ENCODE measurements around the gene GABPA.
"Not testable (repeated sequence)": the region's sequence is repeated elsewhere in the genome, so short reads cannot be mapped to it uniquely, and the experiment has no call there.

The GABPA gene

DNA sequence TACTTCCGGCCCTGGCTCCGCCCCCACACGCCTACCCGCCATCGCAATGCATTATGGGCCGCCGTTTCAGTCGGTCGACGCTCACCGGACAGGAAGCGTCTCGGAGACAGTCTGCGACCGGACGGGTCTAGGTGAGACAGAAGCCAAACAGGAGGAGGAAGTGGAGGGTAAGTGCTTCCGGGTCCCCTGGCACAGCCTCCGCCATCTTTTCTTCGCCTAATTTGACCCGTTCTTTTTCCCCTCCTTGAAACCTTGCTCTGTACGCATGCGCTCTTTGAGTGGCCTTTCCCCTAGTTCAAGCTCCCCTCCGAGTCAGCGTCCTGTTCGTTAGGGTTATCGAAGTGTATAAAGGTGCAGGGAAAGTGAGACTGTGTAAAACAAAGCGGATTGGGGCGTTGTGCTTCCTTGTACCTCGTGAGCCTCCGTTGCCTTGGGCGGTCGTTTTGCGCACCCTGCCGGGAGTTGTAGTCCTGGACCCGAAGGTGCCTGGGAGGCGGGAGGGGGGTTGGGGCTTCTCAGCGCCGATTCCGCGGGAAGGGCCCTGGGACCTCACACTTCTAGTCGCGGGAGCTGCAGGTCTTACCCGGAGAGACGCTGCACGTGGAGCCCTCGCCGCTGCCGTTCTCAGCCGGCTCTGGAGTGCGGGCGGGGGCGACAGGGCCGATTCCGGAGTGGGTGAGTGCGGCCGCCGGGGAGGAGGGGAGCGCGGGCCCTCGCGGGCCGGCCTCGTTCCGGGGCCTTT is at the start of gene GABPA, which contains the start of gene ATP5PF:
Gene GABPA (plus strand): TSS at position 69 of the 742 bp plus-strand sequence. CDS start 6,627 bp downstream, outside the sequence.
Gene ATP5PF (minus strand): TSS at position 1 of the 742 bp plus-strand sequence. CDS start 5,110 bp downstream, outside the sequence.
- FAIRE-seq (peak; percentile 100), DNase-seq (ENCODE audit: insufficient read length, low spot score) (peak; percentile 59)

DNA sequence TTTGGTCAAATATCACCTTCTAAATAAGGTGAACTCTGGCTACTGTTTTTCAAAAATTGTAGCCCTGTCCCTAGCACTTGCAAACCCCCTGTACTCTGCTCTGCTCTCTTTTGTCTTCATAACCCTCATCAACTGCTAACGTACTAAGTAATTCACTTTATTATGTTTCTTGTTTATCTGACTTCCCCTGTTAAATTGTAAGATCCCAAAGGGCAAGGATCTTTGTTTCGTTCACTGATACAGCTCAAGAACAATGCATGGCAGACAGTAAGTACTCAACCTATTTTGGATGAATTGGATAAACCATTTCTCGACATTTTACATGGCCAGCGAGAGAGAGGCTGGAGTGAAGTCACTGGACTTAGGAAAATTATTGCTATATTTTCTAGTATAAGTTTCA is 47.0 kb upstream of the GABPA start:
- DNase-seq (ENCODE audit: insufficient read length, low spot score) (no peak), FAIRE-seq (no peak)

DNA sequence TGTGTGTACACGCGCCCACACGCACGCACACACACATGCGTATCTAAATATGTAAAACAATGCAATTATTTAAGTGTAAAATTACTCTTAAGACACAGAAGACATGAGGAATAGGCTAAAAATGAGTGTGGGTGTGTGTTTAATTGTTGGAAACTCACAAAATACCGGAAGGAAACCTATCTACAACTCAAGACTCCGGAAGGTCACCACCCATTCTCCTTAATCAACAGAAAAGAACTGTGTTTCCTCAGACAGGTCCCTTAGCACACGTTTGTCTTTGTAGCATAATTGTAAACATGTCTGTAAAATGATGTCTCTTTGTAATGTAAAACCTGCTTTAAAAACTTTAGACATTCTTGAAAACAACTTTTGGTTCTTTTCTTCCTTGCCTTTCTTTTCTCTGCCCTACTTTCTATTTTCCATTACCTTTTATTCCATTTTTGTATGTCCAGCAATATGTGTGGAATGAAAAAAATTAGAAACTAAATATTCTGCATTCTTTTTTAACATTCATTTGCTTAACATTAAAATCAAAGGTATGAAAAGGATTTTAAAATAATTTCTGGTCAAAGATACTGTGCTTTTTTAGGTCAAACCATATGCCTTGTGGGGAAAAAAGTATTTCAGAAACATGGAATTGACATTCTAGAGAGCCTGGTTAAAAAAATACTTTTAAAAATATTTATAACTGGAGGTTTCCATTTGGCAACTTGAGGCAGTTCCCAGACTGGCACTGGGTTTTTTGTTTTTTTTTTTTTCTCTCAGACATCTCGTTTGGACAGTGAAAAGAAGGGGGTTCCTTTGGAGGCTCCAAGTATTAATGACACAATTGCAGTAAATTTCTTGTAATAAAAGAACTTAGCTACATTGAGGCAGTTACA is 46.3 kb upstream of the GABPA start:
- DNase-seq (ENCODE audit: insufficient read length, low spot score): no peak
- no peak for FAIRE-seq

DNA sequence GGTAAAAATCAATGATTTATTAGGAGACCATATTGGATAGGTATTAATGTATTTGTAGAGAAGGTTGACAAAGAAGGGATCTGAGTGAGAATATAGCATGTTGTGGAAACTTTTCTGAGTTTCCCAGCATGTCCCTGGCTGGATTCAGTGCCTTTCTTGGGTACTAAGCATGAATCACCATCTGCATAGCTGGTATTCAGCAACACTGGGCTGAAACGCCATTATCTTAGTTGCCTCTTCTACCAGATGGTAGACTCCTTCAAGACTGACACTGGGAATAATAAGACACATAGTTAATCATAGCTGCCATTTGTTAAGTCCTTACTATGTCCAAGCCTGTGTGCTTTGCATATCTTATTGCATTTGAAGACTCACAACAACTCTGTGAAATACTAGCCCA is 45.5 kb upstream of the GABPA start:
- FAIRE-seq: no peak
- no peak for DNase-seq (ENCODE audit: insufficient read length, low spot score)

DNA sequence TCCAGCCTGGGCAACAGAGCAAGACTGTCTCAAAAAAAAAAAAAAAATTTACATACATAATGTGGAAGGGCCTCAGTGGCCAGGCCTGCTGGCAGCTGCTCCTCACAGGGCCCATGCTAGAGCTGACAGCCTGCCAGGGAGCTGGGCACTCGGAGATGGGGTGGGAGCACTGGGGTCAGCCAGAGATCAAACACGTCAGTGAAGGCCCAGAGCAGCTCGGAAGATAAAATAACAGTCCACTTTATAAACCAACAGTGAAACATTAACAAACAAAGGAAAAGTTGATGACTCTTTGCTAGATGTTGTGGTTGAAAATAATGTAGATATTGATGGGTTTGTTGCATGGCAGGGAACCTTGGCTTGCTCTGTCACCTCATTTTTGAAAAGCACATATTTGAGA is 42.8 kb upstream of the GABPA start:
- no peak for FAIRE-seq
- no peak for DNase-seq (ENCODE audit: insufficient read length, low spot score)

DNA sequence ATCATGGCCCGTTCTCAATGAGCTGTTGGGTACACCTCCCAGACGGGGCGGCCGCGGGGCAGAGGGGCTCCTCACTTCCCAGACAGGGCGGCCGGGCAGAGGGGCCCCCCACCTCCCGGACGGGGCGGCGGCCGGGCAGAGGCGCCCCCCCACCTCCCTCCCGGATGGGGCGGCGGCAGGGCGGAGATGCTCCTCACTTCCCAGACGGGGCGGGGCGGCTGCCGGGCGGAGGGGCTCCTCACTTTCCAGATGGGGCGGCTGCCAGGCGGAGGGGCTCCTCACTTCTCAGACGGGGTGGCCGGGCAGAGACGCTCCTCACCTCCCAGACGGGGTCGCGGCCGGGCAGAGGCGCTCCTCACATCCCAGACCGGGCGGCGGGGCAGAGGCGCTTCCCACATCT is 39.3 kb upstream of the GABPA start:
- FAIRE-seq; DNase-seq (ENCODE audit: insufficient read length, low spot score): not testable (repeated sequence)

DNA sequence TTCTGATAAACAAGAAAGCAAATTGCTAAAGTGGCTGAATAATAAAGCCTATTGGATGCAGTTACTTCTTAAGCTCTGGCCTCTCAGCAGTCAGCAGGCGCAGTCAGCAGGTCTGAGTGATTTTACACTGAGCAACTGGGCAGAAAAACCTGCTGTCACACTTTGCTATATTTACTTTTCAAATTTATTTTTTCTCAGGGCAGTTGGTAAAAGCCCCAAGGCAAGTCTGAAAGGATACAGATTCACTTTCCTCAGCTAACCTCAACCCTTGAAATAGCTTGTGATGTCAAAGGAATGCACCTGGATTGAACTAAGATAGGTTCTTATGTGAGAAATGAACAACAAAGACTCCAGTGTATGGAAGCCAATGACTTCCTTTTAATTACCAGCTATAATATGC is 34.0 kb upstream of the GABPA start:
- DNase-seq (ENCODE audit: insufficient read length, low spot score): no peak
- no peak for FAIRE-seq

DNA sequence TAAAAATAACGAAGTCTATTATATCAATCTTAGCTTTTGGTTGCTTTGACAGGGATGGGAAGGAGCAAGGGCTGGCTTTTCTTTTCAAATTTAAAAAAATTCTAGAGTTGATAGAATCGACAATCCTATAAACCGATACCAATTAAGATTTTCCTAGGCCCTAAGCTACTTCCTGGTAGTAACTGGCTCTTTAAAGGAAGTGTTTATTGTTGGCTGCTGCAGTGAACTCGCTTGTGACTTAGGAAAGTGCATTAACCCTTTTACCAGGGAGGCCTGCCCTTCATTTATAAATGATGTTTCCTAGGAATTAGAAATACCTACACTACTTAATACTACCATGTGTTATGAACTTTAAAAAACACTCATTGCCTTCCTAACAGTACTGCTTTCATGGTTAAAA is 33.2 kb upstream of the GABPA start:
- DNase-seq (ENCODE audit: insufficient read length, low spot score): no peak
- FAIRE-seq: no peak

DNA sequence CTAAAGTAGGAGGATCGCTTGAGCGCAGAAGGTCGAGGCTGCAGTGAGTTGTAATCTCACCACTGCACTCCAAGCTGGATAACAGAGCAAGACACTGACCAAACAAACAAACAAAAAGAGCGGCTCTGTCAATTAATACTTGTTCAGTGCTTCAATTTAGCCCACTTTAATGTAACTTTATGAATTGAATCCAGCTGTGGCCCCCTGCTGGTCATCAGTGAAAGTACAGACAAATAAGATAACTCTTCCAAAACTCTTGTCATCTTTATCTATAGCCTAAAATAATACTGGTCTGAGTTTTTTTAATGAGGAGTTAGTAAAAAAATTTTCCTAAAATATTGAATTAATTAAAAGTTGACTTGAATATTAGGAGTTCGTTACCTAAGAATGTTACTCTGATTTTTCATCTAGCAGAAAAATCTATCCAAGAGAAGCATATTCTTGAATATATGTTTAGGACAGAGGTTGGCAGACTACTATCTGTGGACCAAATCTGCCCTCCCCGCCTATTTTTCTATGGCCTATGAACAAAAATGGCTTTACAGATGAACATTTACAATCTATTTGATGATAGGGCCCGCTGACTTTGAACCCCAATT is 26.2 kb upstream of the GABPA start:
- DNase-seq (ENCODE audit: insufficient read length, low spot score) (peak; percentile 27), FAIRE-seq (peak; percentile 77)

DNA sequence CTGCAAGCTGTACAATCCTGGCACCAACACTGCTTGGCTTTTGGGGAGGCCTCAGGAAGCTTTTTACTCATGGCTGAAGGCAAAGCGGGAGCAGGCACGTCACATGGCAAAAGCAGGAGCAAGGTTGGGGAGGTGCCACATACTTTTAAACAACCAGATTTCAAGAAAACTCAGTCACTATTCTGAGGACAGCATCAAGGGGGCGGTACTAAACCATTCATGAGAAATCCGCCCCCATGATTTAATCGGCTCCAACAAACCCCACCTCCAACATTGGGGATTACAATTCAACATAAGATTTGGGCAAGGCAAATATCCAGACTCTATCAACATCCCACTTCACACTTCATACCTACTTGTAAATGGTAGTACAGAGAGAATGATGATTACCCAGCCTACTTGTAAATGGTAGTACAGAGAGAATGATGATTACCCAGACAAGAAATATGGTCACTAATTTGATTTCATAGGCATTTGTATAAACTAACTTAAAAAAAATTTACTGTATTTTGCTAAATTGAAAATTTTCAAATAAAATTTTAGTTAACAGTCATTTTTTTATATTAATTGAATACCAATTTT is 25.0 kb upstream of the GABPA start:
- FAIRE-seq (no peak), DNase-seq (ENCODE audit: insufficient read length, low spot score) (no peak)

DNA sequence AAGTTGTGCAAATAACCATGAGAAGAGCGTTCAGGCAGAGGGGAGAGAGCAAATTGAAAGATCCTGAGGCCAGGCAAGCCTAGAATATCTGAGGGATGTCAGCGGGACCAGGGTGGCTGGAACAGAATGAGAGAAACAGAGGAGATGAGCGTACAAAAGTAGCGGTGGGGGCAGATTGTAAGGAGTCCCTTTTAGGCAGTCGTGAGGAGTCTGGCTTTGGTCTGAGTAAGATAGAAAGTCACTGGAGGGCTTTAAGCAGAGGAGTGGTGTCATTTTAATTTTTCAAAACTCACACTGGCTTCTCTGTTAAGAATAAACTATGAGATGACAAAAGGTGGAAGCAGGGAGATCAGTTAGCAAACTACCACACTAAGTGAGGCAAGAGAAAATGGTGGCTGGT is 24.2 kb upstream of the GABPA start:
- FAIRE-seq: no peak

DNA sequence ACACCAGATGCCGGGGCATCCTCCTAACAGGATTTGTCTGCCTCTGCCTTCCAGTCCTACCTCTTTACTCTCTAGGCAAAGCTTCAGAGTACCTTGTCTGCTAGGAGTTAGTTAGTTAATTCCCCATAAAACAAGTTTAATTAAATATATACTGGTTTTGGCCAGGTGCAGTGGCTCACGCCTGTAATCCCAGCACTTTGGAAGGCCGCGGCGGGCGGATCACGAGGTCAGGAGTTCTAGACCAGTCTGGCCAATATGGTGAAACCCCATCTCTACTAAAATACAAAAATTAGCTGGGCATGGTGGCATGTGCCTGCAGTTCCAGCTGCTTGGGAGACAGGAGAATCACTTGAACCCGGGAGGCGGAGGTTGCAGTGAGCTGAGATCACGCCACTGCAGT is 20.7 kb upstream of the GABPA start:
- FAIRE-seq; DNase-seq (ENCODE audit: insufficient read length, low spot score): not testable (repeated sequence)

More for the DNA sequence above, 24.2 kb upstream of the GABPA start:
- no peak for DNase-seq (ENCODE audit: insufficient read length, low spot score)

DNA sequence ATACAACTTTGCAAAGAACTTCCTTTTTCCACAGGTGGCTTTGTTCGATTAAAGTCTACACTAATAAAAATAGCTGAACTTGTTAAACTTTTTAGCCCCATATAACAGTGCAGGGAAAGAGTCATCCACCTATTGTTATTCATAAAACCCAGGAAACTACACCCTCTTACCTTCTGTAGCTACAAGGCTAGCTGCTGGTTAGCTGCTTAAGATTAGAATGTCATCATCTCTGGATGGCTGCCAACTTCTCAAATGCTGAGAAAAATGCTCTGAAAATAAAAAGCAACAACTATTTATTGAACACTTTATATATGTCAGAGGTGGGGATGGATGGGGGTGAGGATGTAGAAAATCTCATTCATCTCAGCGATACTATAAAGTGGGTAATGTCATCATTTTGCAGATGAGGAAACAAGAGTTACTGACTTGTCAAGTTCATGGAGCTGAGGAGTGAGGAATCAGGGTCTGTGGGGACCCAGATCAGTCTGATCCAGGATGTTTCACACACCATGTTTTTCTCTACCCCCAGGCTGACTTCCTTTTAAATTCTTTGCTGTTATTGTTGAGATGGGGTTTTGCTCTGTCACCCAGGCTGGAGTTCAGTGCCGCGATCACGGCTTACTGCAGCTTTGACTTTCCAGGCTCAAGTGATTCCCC is 17.2 kb upstream of the GABPA start:
- DNase-seq (ENCODE audit: insufficient read length, low spot score) (no peak), FAIRE-seq (no peak)

DNA sequence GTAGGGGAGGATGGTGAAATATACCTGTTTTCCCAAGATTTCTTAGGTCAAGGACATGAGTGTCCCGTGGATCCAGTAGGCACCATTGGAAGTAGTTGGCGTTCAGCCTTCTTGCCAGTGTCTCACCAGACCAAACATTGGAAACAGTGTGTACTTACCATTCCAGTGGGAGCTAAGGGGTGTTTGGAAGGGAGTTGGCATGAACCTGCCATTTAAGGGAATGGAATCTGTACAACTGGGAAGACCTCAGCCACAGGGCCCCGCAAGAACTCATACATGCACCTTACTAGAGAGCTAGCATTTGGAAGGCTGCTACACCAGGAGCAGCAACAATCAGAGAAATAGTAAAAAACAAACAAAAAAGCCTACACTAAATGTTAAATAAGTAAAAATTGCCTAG is 12.8 kb upstream of the GABPA start:
- DNase-seq (ENCODE audit: insufficient read length, low spot score) (no peak), FAIRE-seq (no peak)

DNA sequence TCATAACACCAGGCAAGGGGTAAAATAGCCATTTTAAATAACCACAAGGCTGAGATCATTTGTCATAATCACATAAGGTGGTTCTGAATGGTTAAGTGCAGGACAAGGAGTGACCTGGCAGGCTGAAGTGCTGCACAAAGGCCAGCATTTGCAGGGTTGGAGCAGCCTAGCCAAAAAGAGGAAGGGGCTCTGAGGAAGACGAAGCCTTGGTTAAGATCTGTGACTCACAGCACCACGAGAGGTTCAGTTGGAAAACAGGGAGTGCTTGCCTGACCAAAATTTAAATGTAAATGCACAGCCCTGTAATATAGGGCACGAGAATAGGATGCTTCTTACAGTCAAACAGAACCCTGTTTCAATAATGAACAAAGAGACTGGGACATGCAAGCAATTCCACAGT is 12.1 kb upstream of the GABPA start:
- FAIRE-seq (no peak), DNase-seq (ENCODE audit: insufficient read length, low spot score) (no peak)

DNA sequence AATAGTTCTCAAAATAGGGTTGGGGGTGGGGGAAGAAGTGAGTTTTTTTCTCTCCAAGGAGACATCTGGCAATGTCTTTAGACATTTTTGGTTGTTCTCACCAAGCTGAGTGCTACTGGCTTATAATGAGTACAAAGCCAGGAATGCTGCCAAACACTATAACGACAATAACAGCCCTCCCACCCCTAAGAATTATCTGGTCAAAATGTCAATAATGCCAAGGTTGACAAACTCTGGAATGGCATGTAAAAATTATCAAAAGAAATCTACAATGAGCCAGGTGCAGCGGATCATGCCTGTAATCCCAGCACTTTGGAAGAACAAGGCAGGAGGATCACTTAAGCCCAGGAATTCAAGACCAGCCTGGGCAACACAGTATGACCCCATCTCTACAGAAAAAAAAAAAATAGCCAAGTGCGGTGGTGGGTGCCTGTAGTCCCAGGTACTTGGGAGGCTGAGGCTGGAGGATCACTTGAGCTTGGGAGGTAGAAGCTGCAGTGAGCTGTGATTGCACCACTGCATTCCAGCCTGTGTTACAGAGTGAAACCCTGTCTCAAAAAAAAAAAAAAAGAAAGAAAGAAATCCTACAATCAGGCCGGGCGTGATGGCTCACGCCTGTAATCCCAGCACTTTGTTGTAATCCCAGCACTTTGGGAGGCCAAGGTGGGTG is 2.5 kb upstream of the GABPA start:
- no peak for DNase-seq (ENCODE audit: insufficient read length, low spot score)
- no peak for FAIRE-seq

DNA sequence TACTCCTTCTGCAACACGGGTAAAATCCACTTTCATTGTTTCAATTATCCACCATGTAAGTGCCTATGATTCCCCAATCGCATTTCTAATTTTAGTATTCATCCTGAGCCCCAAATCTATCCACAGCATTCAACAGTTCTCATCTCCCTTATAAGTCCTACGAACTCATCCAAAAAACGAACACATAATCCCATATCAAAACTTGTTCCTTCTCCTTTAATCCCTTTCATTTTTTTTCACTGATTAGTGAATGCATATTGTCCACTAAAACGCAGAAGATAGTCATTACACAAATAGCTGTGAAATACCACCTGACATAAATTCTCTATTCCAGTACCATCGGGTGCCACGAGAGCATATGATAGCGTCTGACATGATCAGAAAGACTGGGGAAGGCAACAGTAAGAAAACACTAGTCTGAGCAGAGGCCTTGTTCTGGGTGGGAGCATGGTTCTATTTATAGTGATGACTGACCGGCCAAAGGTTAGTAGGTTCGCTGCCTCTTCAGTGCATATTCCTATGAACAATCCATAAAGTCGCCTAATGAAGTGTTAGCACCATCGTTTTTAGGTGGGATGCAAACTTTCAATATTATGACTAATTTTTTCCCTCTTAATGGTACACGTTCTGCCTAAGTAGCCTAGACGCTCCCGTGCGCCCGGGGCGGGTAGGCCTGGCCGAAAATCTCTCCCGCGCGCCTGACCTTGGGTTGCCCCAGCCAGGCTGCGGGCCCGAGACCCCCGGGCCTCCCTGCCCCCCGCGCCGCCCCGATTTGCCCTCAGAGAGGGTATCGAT is 716 bp upstream of the GABPA start:
- FAIRE-seq: peak; percentile 62
- no peak for DNase-seq (ENCODE audit: insufficient read length, low spot score)

DNA sequence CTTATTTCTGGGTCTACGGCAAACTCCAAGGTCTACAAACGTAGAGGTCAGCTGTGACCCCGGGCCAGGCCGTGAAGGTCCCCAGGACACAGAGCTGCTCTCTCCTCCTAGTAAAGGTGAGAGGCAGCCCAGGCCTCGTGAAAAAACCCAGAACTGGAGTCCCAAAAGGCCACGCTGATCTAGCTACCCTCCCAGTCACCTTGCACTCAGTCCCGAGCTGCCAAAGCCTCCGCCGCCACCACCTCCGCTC is 193 bp upstream of the GABPA start:
- FAIRE-seq (no peak), DNase-seq (ENCODE audit: insufficient read length, low spot score) (no peak)
